Measurements from ENCODE around the gene APAF1.

GRCh38 chr12:98660521-98660920 is 15.4 kb downstream of the APAF1 start:
- TF ChIP-seq RAD21 (IDR thresholded peaks at IDR 0.05; ENCODE audit: insufficient read depth, low read depth, low read length): no peak
- no peak for TF ChIP-seq DPF2 (IDR thresholded peaks at IDR 0.05)
- TF ChIP-seq NFIC (IDR thresholded peaks at IDR 0.05; ENCODE audit: low read depth, low read length): no peak
- TF ChIP-seq CTCF (IDR thresholded peaks at IDR 0.05 in 2 of 3, conservative IDR thresholded peaks at IDR 0.05 in 1 of 3; ENCODE audit: control insufficient read depth in 2 of 3, extremely low read depth in 1 of 3, insufficient read depth in 1 of 3, low read depth in 3 of 3, low read length in 3 of 3): no peak
- TF ChIP-seq KDM1A (IDR thresholded peaks at IDR 0.05; ENCODE audit: borderline replicate concordance): no peak
- TF ChIP-seq MTA3 (IDR thresholded peaks at IDR 0.05; ENCODE audit: borderline replicate concordance, low read length): no peak
- TF ChIP-seq ATF3 (IDR thresholded peaks at IDR 0.05; ENCODE audit: borderline replicate concordance, extremely low read depth, low read depth, low read length): no peak
- TF ChIP-seq, protein P1, sequence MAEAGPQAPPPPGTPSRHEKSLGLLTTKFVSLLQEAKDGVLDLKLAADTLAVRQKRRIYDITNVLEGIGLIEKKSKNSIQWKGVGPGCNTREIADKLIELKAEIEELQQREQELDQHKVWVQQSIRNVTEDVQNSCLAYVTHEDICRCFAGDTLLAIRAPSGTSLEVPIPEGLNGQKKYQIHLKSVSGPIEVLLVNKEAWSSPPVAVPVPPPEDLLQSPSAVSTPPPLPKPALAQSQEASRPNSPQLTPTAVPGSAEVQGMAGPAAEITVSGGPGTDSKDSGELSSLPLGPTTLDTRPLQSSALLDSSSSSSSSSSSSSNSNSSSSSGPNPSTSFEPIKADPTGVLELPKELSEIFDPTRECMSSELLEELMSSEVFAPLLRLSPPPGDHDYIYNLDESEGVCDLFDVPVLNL (IDR thresholded peaks at IDR 0.05; ENCODE audit: low read depth, low read length): no peak
- no peak for TF ChIP-seq SIX5 (IDR thresholded peaks at IDR 0.05; ENCODE audit: low read depth, low read length, severe bottlenecking)
- no peak for TF ChIP-seq POLR2A (IDR thresholded peaks at IDR 0.05; ENCODE audit: low read depth, low read length)
- no peak for TF ChIP-seq SP1 (IDR thresholded peaks at IDR 0.05; ENCODE audit: low read depth, low read length)
- TF ChIP-seq SUZ12 (IDR thresholded peaks at IDR 0.05; ENCODE audit: unreplicated experiment): no peak
